Fibroblast of gingiva (primary cell): Measurements from ENCODE around the gene CHD5.

Source experiments
- DNase-seq: peaks from one replicate; pipeline ENCODE4 v3.0.0-alpha.2; 2011; ENCODE audit warnings: low read depth

CHD5 gene

DNA sequence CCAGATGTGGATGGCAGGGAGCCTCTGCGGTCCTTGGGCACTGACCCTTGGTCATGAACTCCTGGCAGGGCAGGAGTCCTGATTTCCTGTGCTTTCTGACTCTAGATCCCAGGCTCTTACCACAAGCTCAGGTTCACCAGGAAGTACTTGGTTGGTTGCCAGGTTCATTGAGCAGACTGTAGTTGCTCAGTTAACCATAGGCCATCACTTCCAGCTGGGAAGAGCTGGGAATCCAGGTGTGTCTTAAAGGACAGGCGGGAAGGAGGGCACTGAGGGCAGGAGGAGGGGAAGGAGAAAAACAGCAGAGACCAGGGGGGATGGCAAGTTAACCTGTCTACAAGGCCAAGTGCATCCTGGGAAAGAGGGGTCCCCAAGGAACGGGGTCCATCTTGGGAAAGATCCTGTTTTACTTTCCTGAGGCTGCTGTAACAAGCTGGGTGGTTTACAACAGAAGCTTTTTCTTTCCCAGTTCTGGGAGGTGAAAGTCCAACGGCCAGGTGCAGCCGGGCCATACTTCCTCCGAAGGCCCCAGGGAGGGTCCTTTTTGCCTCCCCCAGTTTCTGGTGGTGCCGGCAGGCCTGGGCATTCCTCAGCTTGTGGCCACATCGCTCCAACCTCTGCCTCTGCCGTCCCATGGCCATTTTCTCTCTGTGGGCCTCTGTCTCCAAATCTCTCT, 122.8 kb downstream of the CHD5 start:
- DNase-seq, result no peak

GRCh38 chr1:6056572-6056948, 123.6 kb downstream of the CHD5 start:
- DNase-seq, result no peak

GRCh38 chr1:6054596-6054995, 125.5 kb downstream of the CHD5 start:
- no peak for DNase-seq

DNA sequence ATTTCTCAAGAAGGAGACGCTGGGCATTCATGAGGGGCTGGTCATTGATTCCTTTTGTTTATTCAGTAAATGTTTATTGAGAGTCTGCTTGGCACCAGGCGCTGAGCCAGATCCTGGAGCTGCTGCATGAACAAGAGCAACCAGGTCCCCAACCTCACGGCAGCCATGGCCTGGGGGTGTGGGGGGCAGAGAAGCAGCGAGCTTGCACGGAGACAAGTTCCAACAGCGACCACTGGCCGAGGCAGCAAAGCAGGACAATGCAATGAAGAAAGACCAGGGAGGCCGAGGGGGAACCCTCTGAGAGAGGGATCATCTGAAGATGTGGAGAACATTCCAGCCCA, 126.9 kb downstream of the CHD5 start:
- no peak for DNase-seq

- peak; percentile 38 for DNase-seq
These were observed 127.4 kb downstream of the CHD5 start for GRCh38 chr1:6052543-6053205.
